ENCODE measurements around the gene MYO18B.

MYO18B gene

GRCh38 chr22:25815561-25815960 is 73.6 kb downstream of the MYO18B start:
- DNase-seq (ENCODE audit: low read depth, low spot score) = no peak
- no peak overlapping the region for H3K27ac ChIP-seq

GRCh38 chr22:25816522-25817059 is 74.6 kb downstream of the MYO18B start:
- H3K27ac ChIP-seq = no peak overlapping the region
- no peak for DNase-seq (ENCODE audit: low read depth, low spot score)

- DNase-seq (ENCODE audit: low read depth, low spot score) = no peak
- no peak overlapping the region for H3K27ac ChIP-seq
Measured at GRCh38 chr22:25817092-25817943, 75.3 kb downstream of the MYO18B start.

- DNase-seq (ENCODE audit: low read depth, low spot score) = no peak
- no peak overlapping the region for H3K27ac ChIP-seq
Measured at GRCh38 chr22:25818541-25818940, 76.6 kb downstream of the MYO18B start.

GRCh38 chr22:25822344-25822743 is 80.4 kb downstream of the MYO18B start:
- no peak overlapping the region for H3K27ac ChIP-seq
- no peak for DNase-seq (ENCODE audit: low read depth, low spot score)

- DNase-seq (ENCODE audit: low read depth, low spot score) = no peak
Measured at GRCh38 chr22:25823276-25823675, 81.3 kb downstream of the MYO18B start.

GRCh38 chr22:25824828-25825423 is 82.9 kb downstream of the MYO18B start:
- no peak overlapping the region for H3K27ac ChIP-seq
- no peak for DNase-seq (ENCODE audit: low read depth, low spot score)

More at GRCh38 chr22:25823276-25823675, 81.3 kb downstream of the MYO18B start:
- no peak overlapping the region for H3K27ac ChIP-seq

- no peak overlapping the region for H3K27ac ChIP-seq
- no peak for DNase-seq (ENCODE audit: low read depth, low spot score)
Measured at GRCh38 chr22:25827415-25827814, 85.4 kb downstream of the MYO18B start.

GRCh38 chr22:25828422-25828821 is 86.4 kb downstream of the MYO18B start:
- no peak overlapping the region for H3K27ac ChIP-seq
- DNase-seq (ENCODE audit: low read depth, low spot score) = no peak

GRCh38 chr22:25829237-25829636 is 87.2 kb downstream of the MYO18B start:
- no peak overlapping the region for H3K27ac ChIP-seq
- peak; percentile 64 for DNase-seq (ENCODE audit: low read depth, low spot score)

GRCh38 chr22:25829808-25830777 is 88.1 kb downstream of the MYO18B start:
- DNase-seq (ENCODE audit: low read depth, low spot score) = no peak
- H3K27ac ChIP-seq = no peak overlapping the region

- no peak for DNase-seq (ENCODE audit: low read depth, low spot score)
- H3K27ac ChIP-seq = no peak overlapping the region
Measured at GRCh38 chr22:25833091-25833490, 91.1 kb downstream of the MYO18B start.

- H3K27ac ChIP-seq = no peak overlapping the region
- DNase-seq (ENCODE audit: low read depth, low spot score) = no peak
Measured at GRCh38 chr22:25833676-25834075, 91.7 kb downstream of the MYO18B start.

GRCh38 chr22:25834490-25834889 is 92.5 kb downstream of the MYO18B start:
- no peak overlapping the region for H3K27ac ChIP-seq
- DNase-seq (ENCODE audit: low read depth, low spot score) = no peak

- H3K27ac ChIP-seq = no peak overlapping the region
- DNase-seq (ENCODE audit: low read depth, low spot score) = no peak
Measured at GRCh38 chr22:25835348-25835747, 93.4 kb downstream of the MYO18B start.

GRCh38 chr22:25837288-25837900 is 95.4 kb downstream of the MYO18B start:
- H3K27ac ChIP-seq = no peak overlapping the region
- no peak for DNase-seq (ENCODE audit: low read depth, low spot score)

- DNase-seq (ENCODE audit: low read depth, low spot score) = no peak
- no peak overlapping the region for H3K27ac ChIP-seq
Measured at GRCh38 chr22:25838960-25839741, 97.2 kb downstream of the MYO18B start.

GRCh38 chr22:25839755-25840154 is 97.8 kb downstream of the MYO18B start:
- no peak overlapping the region for H3K27ac ChIP-seq
- DNase-seq (ENCODE audit: low read depth, low spot score) = no peak

- no peak for DNase-seq (ENCODE audit: low read depth, low spot score)
- H3K27ac ChIP-seq = no peak overlapping the region
Measured at GRCh38 chr22:25840167-25840566, 98.2 kb downstream of the MYO18B start.
